Skin of body (tissue), 2 donors: Measurements from ENCODE around the gene NINJ1. TPM values are rescaled to one million over a fixed set of nuclear protein-coding genes. Genes with fewer than 3 reads are reported as not detected.

Source experiments
- DNase-seq: peaks from one replicate; lab custom pipeline; 2025; lab: John Stamatoyannopoulos, UW
- total RNA-seq: library from RNA; depleted of rRNA; stranded (reverse); fragments of >200 nt; gene quantifications from one replicate; pipeline ENCODE4 v1.2.3, GENCODE V29; 2014

The NINJ1 gene
- 19.6 TPM for total RNA-seq

- DNase-seq: peak; percentile 50
Observed at GRCh38 chr9:93134015-93134739, at the start of gene NINJ1. TSS of gene NINJ1 (minus strand) at chr9:93134251. CDS start at chr9:93134217, 34 bp downstream.

GRCh38 chr9:93183131-93183662 lies 49.1 kb upstream of the NINJ1 start:
- DNase-seq: no peak

- no peak for DNase-seq
Observed at GRCh38 chr9:93182572-93182971, 48.5 kb upstream of the NINJ1 start.

GRCh38 chr9:93181672-93182435 lies 47.8 kb upstream of the NINJ1 start:
- no peak for DNase-seq

- no peak for DNase-seq
Observed at GRCh38 chr9:93180938-93181337, 46.9 kb upstream of the NINJ1 start.

- DNase-seq: no peak
Observed at GRCh38 chr9:93178851-93179786, 45.1 kb upstream of the NINJ1 start.

- no peak for DNase-seq
Observed at GRCh38 chr9:93177676-93178075, 43.6 kb upstream of the NINJ1 start.

- DNase-seq: no peak
Observed at GRCh38 chr9:93174976-93175375, 40.9 kb upstream of the NINJ1 start.

GRCh38 chr9:93173365-93174051 lies 39.5 kb upstream of the NINJ1 start:
- DNase-seq: no peak

- no peak for DNase-seq
Observed at GRCh38 chr9:93172666-93173364, 38.8 kb upstream of the NINJ1 start.

GRCh38 chr9:93171261-93171990 lies 37.4 kb upstream of the NINJ1 start:
- no peak for DNase-seq

GRCh38 chr9:93170571-93170970 lies 36.5 kb upstream of the NINJ1 start:
- no peak for DNase-seq

- DNase-seq: no peak
Observed at GRCh38 chr9:93169444-93169843, 35.4 kb upstream of the NINJ1 start.

- no peak for DNase-seq
Observed at GRCh38 chr9:93168581-93168980, 34.5 kb upstream of the NINJ1 start.

GRCh38 chr9:93167838-93168237 lies 33.8 kb upstream of the NINJ1 start:
- no peak for DNase-seq

GRCh38 chr9:93167185-93167584 lies 33.1 kb upstream of the NINJ1 start:
- no peak for DNase-seq

- no peak for DNase-seq
Observed at GRCh38 chr9:93166699-93167098, 32.6 kb upstream of the NINJ1 start.

- no peak for DNase-seq
Observed at GRCh38 chr9:93164085-93164484, 30.0 kb upstream of the NINJ1 start.

GRCh38 chr9:93161786-93162562 lies 27.9 kb upstream of the NINJ1 start:
- peak; percentile 85 for DNase-seq
